Keratinocyte (primary cell): ENCODE measurements around the gene CYP2B6. TPM values are rescaled to one million over a fixed set of nuclear protein-coding genes. Genes with fewer than 3 reads are reported as not detected.
"Not testable (repeated sequence)": the region's sequence is repeated elsewhere in the genome, so short reads cannot be mapped to it uniquely, and the experiment has no call there.

Source experiments
- DNase-seq: peaks from one replicate; pipeline ENCODE4 v3.0.0-alpha.2; 2011; ENCODE audit warnings: low read depth, missing footprints, low spot score
- FAIRE-seq: peaks from 2 replicates; lab custom pipeline; 2011; peaks lifted over from hg19 to GRCh38; lab: Jason Lieb, UNC
- H2AFZ ChIP-seq: 2 replicates; pipeline ENCODE4 v1.6.0; 2012; ENCODE audit warnings: low read length, control low read depth, inconsistent platforms; ENCODE audit not compliant: control insufficient read depth
- H3K27ac ChIP-seq: 2 replicates; pipeline ENCODE4 v1.5.1; 2011; ENCODE audit warnings: low read length; ENCODE audit not compliant: control insufficient read depth, insufficient read depth
- H3K27me3 ChIP-seq: 3 replicates; pipeline ENCODE4 v1.6.0; 2011; ENCODE audit warnings: low read length; ENCODE audit not compliant: control insufficient read depth, insufficient read depth; ENCODE audit errors: extremely low read depth
- H3K36me3 ChIP-seq, 2 experiments: 2 replicates in 1 of 2; 3 replicates in 1 of 2; pipeline ENCODE4 v1.5.1; 2011; ENCODE audit warnings: low read length in 2 of 2, mild to moderate bottlenecking in 1 of 2; ENCODE audit not compliant: control insufficient read depth in 2 of 2, insufficient read depth in 2 of 2; ENCODE audit errors: extremely low read depth in 1 of 2
- H3K4me1 ChIP-seq: 3 replicates; pipeline ENCODE4 v1.5.1; 2011; ENCODE audit warnings: low read length; ENCODE audit not compliant: control insufficient read depth, insufficient read depth; ENCODE audit errors: extremely low read depth
- H3K4me2 ChIP-seq: 3 replicates; pipeline ENCODE4 v1.6.0; 2011; ENCODE audit warnings: low read depth, low read length; ENCODE audit not compliant: control insufficient read depth, insufficient read depth; ENCODE audit errors: extremely low read depth
- H3K4me3 ChIP-seq, 3 experiments: fragments of 200-600 bp in 1 of 3; sonication (generic) in 1 of 3; 2 replicates in 2 of 3; 3 replicates in 1 of 3; pipeline ENCODE4 v1.5.1; 2011 to 2016; ENCODE audit warnings: low read length in 3 of 3, mild to moderate bottlenecking in 3 of 3, control low read depth in 2 of 3, inconsistent platforms in 1 of 3, low read depth in 1 of 3, mixed read lengths in 1 of 3, mixed run types in 1 of 3, moderate library complexity in 1 of 3; ENCODE audit not compliant: control insufficient read depth in 2 of 3, insufficient read depth in 2 of 3; ENCODE audit errors: extremely low read depth in 1 of 3
- H3K79me2 ChIP-seq: 2 replicates; pipeline ENCODE4 v1.6.0; 2012; ENCODE audit warnings: low read length; ENCODE audit not compliant: control insufficient read depth, insufficient read depth
- H3K9ac ChIP-seq: 3 replicates; pipeline ENCODE4 v1.6.0; 2011; ENCODE audit warnings: low read length; ENCODE audit not compliant: control insufficient read depth, insufficient read depth; ENCODE audit errors: extremely low read depth
- H3K9me1 ChIP-seq: 3 replicates; pipeline ENCODE4 v1.6.0; 2011; ENCODE audit warnings: low read length; ENCODE audit not compliant: control insufficient read depth, insufficient read depth; ENCODE audit errors: extremely low read depth
- H3K9me3 ChIP-seq: 2 replicates; pipeline ENCODE4 v1.5.1; 2012; ENCODE audit warnings: low read depth, low read length; ENCODE audit not compliant: control insufficient read depth
- H4K20me1 ChIP-seq: 3 replicates; pipeline ENCODE4 v1.6.0; 2011; ENCODE audit warnings: low read length; ENCODE audit not compliant: control insufficient read depth, insufficient read depth; ENCODE audit errors: extremely low read depth
- CTCF ChIP-seq, 3 experiments: IDR thresholded peaks in 1 of 3; conservative IDR thresholded peaks in 1 of 3; optimal IDR thresholded peaks in 1 of 3; 2 replicates in 2 of 3; 3 replicates in 1 of 3; pipeline versions ENCODE3 to v1.5.1; 2011; ENCODE audit warnings: low read length in 3 of 3, mild to moderate bottlenecking in 3 of 3, moderate library complexity in 2 of 3, control low read depth in 1 of 3, inconsistent platforms in 1 of 3; ENCODE audit not compliant: insufficient read depth in 2 of 3; ENCODE audit errors: extremely low read depth in 1 of 3
- EZH2 ChIP-seq: IDR thresholded peaks from one replicate; pipeline ENCODE4 v1.6.1; 2012; ENCODE audit warnings: inconsistent platforms, mild to moderate bottlenecking, low read length, moderate library complexity
- dilution Hi-C: fragments of 300-500 bp; cut with MboI; formaldehyde crosslinking; loops from one replicate; pipeline ENCODE4 v1.7.0; 2020; ENCODE audit warnings: low sequenced_read_pairs; ENCODE audit not compliant: extremely low pct_ligation_motif_present
- polyA plus RNA-seq, 5 experiments: library from polyadenylated mRNA; depleted of rRNA in 3 of 5; stranded (reverse) in 3 of 5; stranded (forward) in 1 of 5; unstranded in 1 of 5; fragments of >200 nt; gene quantifications; 1 replicate in 1 of 5; 2 replicates in 3 of 5; 3 replicates in 1 of 5; pipeline versions ENCODE4 v1.2.1 to v1.2.3, GENCODE V29; 2011 to 2012; ENCODE audit warnings: missing spikeins in 2 of 5, low read depth in 1 of 5, low replicate concordance in 1 of 5

CYP2B6 gene
- polyA plus RNA-seq, 1 donor (not counting 4 experiments of a cell fraction or from before 2014, with no cell fraction given): not detected

DNA sequence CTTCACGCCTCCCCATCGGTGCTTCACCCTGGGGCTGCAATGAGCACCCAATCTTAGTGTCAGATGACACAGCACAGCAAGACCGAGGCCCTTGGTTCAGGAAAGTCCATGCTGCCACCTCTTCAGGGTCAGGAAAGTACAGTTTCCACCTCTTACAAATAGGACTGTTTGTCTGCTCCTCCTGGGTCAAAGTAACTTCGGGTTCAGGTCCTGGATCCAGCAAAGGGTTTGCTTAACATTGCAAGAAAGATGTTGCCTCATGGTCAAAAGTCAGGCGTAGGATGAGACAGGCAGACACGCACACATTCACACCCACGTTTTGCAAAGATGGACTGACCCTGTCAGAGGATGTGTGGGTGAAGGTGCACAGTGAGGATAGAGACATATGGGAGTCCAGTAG lies 1.6 kb upstream of the CYP2B6 start:
- no peaks in the 10 kb centered on the region for H3K79me2 ChIP-seq
- DNase-seq (no peak), FAIRE-seq (no peak)
- dilution Hi-C loops: no loop called here
- H3K4me1 ChIP-seq: no peaks in the 10 kb centered on the region
- no peak overlapping the region for H3K9ac ChIP-seq
- H2AFZ ChIP-seq: no peak overlapping the region
- no peak for TF ChIP-seq EZH2
- no peak for TF ChIP-seq CTCF (optimal IDR thresholded peaks at IDR 0.05 in 1 of 3, IDR thresholded peaks at IDR 0.05 in 1 of 3, conservative IDR thresholded peaks at IDR 0.05 in 1 of 3; ENCODE audit: extremely low read depth in 1 of 3, insufficient read depth in 2 of 3, low read length in 3 of 3)
- no peaks in the 10 kb centered on the region for H4K20me1 ChIP-seq
- H3K4me2 ChIP-seq: no peak overlapping the region
- H3K9me1 ChIP-seq: no peaks in the 10 kb centered on the region
- H3K36me3 ChIP-seq: no peaks in the 10 kb centered on the region
- no peak overlapping the region for H3K4me3 ChIP-seq
- no peak overlapping the region for H3K27ac ChIP-seq
- H3K9me3 ChIP-seq: no peaks in the 10 kb centered on the region
- no peaks in the 10 kb centered on the region for H3K27me3 ChIP-seq

DNA sequence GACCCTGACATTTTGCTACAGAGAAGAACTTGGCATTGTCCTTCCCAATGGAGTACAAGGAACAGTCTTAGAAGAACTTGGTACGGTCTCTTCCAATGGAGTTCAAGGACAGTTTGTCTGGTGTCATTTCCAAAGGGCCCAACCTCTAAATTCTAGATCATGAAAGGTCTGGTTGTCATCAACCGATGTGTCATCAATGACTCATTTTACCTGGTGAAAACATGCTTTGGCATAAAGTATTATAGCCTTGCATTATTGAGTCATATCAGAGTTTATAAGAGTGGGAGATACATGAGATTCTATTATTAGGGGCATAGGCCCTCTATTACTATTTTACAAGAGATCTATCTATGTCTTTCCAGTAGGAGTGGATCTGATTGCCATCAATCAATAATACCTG lies 4.3 kb downstream of the CYP2B6 start:
- no peaks in the 10 kb centered on the region for H4K20me1 ChIP-seq
- no peaks in the 10 kb centered on the region for H3K36me3 ChIP-seq
- no peaks in the 10 kb centered on the region for H3K4me1 ChIP-seq
- FAIRE-seq (peak; percentile 5), DNase-seq (no peak)
- no peaks in the 10 kb centered on the region for H3K9me1 ChIP-seq
- no peaks in the 10 kb centered on the region for H3K79me2 ChIP-seq
- no peak overlapping the region for H3K4me2 ChIP-seq
- H3K27me3 ChIP-seq: no peaks in the 10 kb centered on the region
- H2AFZ ChIP-seq: no peak overlapping the region
- no peaks in the 10 kb centered on the region for H3K9me3 ChIP-seq
- H3K27ac ChIP-seq: no peak overlapping the region
- no peak for TF ChIP-seq EZH2
- TF ChIP-seq CTCF (optimal IDR thresholded peaks at IDR 0.05 in 1 of 3, IDR thresholded peaks at IDR 0.05 in 1 of 3, conservative IDR thresholded peaks at IDR 0.05 in 1 of 3; ENCODE audit: extremely low read depth in 1 of 3, insufficient read depth in 2 of 3, low read length in 3 of 3): no peak
- dilution Hi-C loops: no loop called here
- H3K4me3 ChIP-seq: no peak overlapping the region
- H3K9ac ChIP-seq: no peak overlapping the region

DNA sequence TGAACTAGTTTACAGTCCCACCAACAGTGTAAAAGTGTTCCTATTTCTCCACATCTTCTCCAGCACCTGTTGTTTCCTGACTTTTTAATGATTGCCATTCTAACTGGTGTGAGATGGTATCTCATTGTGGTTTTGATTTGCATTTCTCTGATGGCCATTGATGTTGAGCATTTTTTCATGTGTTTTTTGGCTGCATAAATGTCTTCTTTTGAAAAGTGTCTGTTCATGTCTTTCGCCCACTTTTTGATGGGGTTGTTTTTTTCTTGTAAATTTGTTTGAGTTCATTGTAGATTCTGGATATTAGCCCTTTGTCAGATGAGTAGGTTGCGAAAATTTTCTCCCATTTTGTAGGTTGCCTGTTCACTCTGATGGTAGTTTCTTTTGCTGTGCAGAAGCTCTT lies 7.9 kb downstream of the CYP2B6 start:
- dilution Hi-C loops, H3K9me3 ChIP-seq, H3K4me3 ChIP-seq, H3K4me1 ChIP-seq, FAIRE-seq, H3K4me2 ChIP-seq, H3K9me1 ChIP-seq, H3K27me3 ChIP-seq, DNase-seq, H3K27ac ChIP-seq, H3K36me3 ChIP-seq, H2AFZ ChIP-seq, H3K79me2 ChIP-seq, H4K20me1 ChIP-seq, H3K9ac ChIP-seq: not testable (repeated sequence)
